HCT116 (cell line): Measurements from ENCODE around the gene AQP1.

Experiments used
- CTCF ChIP-seq, 3 experiments: fragments of 200-600 bp in 1 of 3; sonication (generic) in 1 of 3; IDR thresholded peaks in 2 of 3; conservative IDR thresholded peaks in 1 of 3; 2 replicates each; pipeline ENCODE4 v1.5.1; 2012 to 2017; ENCODE audit warnings: low read depth in 2 of 3, low read length in 2 of 3, antibody characterized with exemption in 1 of 3, borderline replicate concordance in 1 of 3, control low read depth in 1 of 3, mild to moderate bottlenecking in 1 of 3, mixed read lengths in 1 of 3, mixed run types in 1 of 3, moderate library complexity in 1 of 3; ENCODE audit not compliant: insufficient read depth in 1 of 3
- EZH2 ChIP-seq: fragments of 200-600 bp; sonication (generic); IDR thresholded peaks from 2 replicates; pipeline ENCODE4 v1.6.1; 2017; ENCODE audit warnings: antibody characterized with exemption, mixed run types
- POLR2A ChIP-seq: IDR thresholded peaks from 2 replicates; pipeline ENCODE4 v1.7.0; 2011; ENCODE audit warnings: borderline replicate concordance; ENCODE audit not compliant: insufficient read depth, insufficient read length; ENCODE audit errors: extremely low read depth
- ZNF274 ChIP-seq: fragments of 200-500 bp; sonication (Bioruptor generic); IDR thresholded peaks from 2 replicates; pipeline ENCODE4 v1.6.1; 2014; ENCODE audit warnings: mild to moderate bottlenecking, low read depth, low read length, inconsistent platforms
- TF ChIP-seq, protein P1 (sequence below): IDR thresholded peaks from 2 replicates; pipeline ENCODE4 v1.6.1; 2011; ENCODE audit warnings: mild to moderate bottlenecking, low read length, moderate library complexity; ENCODE audit not compliant: insufficient replicate concordance; ENCODE audit errors: extremely low read depth

GRCh38 chr7:30954914-30955313 lies 43.3 kb downstream of the AQP1 start:
- no peak for TF ChIP-seq ZNF274
- TF ChIP-seq EZH2 = no peak
- TF ChIP-seq POLR2A = no peak
- no peak for TF ChIP-seq CTCF (IDR thresholded peaks at IDR 0.05 in 2 of 3, conservative IDR thresholded peaks at IDR 0.05 in 1 of 3; ENCODE audit: borderline replicate concordance in 1 of 3, insufficient read depth in 1 of 3, low read depth in 2 of 3, low read length in 2 of 3)
- TF ChIP-seq, protein P1, sequence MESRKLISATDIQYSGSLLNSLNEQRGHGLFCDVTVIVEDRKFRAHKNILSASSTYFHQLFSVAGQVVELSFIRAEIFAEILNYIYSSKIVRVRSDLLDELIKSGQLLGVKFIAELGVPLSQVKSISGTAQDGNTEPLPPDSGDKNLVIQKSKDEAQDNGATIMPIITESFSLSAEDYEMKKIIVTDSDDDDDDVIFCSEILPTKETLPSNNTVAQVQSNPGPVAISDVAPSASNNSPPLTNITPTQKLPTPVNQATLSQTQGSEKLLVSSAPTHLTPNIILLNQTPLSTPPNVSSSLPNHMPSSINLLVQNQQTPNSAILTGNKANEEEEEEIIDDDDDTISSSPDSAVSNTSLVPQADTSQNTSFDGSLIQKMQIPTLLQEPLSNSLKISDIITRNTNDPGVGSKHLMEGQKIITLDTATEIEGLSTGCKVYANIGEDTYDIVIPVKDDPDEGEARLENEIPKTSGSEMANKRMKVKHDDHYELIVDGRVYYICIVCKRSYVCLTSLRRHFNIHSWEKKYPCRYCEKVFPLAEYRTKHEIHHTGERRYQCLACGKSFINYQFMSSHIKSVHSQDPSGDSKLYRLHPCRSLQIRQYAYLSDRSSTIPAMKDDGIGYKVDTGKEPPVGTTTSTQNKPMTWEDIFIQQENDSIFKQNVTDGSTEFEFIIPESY = no peak
